NB4 (cell line): Measurements from ENCODE around the gene FRS2.

ENCODE experiments used
- DNase-seq: peaks from one replicate; pipeline ENCODE4 v3.0.0; 2010; ENCODE audit warnings: low read depth
- H3K4me3 ChIP-seq: one replicate; pipeline ENCODE4 v1.5.1; 2011; ENCODE audit warnings: mild to moderate bottlenecking, low read depth, low read length, moderate library complexity
- CTCF ChIP-seq: IDR thresholded peaks from one replicate; pipeline ENCODE4 v1.5.1; 2012; ENCODE audit warnings: low read depth, low read length
- MAX ChIP-seq: IDR thresholded peaks from 2 replicates; pipeline ENCODE4 v1.6.1; 2011; ENCODE audit warnings: low read depth, low read length
- MYC ChIP-seq: IDR thresholded peaks from 2 replicates; pipeline ENCODE4 v1.6.1; 2011; ENCODE audit warnings: low read depth, low read length
- POLR2A ChIP-seq: IDR thresholded peaks from 2 replicates; pipeline ENCODE4 v1.6.1; 2011; ENCODE audit warnings: mild to moderate bottlenecking; ENCODE audit not compliant: insufficient read length; ENCODE audit errors: extremely low read depth

Gene FRS2

GRCh38 chr12:69610126-69610525 is 139.9 kb downstream of the FRS2 start:
- H3K4me3 ChIP-seq: no peak overlapping the region
- TF ChIP-seq MAX (no peak), POLR2A (no peak), CTCF (no peak), MYC (no peak)
- DNase-seq: no peak

GRCh38 chr12:69610729-69611128 is 140.5 kb downstream of the FRS2 start, which contains the start of gene LRRC10:
Gene LRRC10 (minus strand): TSS chr12:69610907. CDS start chr12:69610838, 69 bp downstream.
- no peak for DNase-seq
- no peak within 1 kb of the TSS for H3K4me3 ChIP-seq
- TF ChIP-seq MYC (no peak), CTCF (no peak), POLR2A (no peak)

- TF ChIP-seq POLR2A: no peak
- no peak for TF ChIP-seq MYC
- no peak for TF ChIP-seq CTCF
- no peak for TF ChIP-seq MAX
- DNase-seq: no peak
- no peak overlapping the region for H3K4me3 ChIP-seq
These were observed 143.2 kb downstream of the FRS2 start for GRCh38 chr12:69613351-69613750.

- TF ChIP-seq CTCF (no peak), POLR2A (no peak), MAX (no peak), MYC (no peak)
These were observed 145.8 kb downstream of the FRS2 start for GRCh38 chr12:69616025-69616424.

GRCh38 chr12:69619050-69619449 is 148.9 kb downstream of the FRS2 start:
- no peak for TF ChIP-seq MAX
- no peak for TF ChIP-seq CTCF
- no peak for TF ChIP-seq MYC
- TF ChIP-seq POLR2A: no peak

More at GRCh38 chr12:69616025-69616424, 145.8 kb downstream of the FRS2 start:
- H3K4me3 ChIP-seq: no peak overlapping the region
- no peak for DNase-seq

GRCh38 chr12:69620077-69620476 is 149.9 kb downstream of the FRS2 start:
- no peak for TF ChIP-seq POLR2A
- no peak for TF ChIP-seq CTCF
- TF ChIP-seq MYC: no peak
- no peak for TF ChIP-seq MAX
- no peak for DNase-seq
- H3K4me3 ChIP-seq: no peak overlapping the region

More at GRCh38 chr12:69619050-69619449, 148.9 kb downstream of the FRS2 start:
- no peak overlapping the region for H3K4me3 ChIP-seq
- DNase-seq: no peak
